Fibroblast of the aortic adventitia (primary cell): Measurements from ENCODE around the gene UNC119B. TPM values are rescaled to one million over a fixed set of nuclear protein-coding genes. Genes with fewer than 3 reads are reported as not detected.

Experiments used
- DNase-seq: peaks from one replicate; pipeline ENCODE4 v3.0.0-alpha.2; 2010; ENCODE audit warnings: low read depth
- H3K4me3 ChIP-seq: 2 replicates; pipeline ENCODE4 v1.5.1; 2011; ENCODE audit warnings: low read depth, mild to moderate bottlenecking, control low read depth, low read length, moderate library complexity
- CTCF ChIP-seq: IDR thresholded peaks from 2 replicates; pipeline ENCODE4 v1.5.1; 2011; ENCODE audit warnings: mild to moderate bottlenecking, low read length, control low read depth, inconsistent platforms; ENCODE audit not compliant: insufficient read depth
- total RNA-seq: library from RNA; depleted of rRNA; stranded (reverse); fragments of >200 nt; gene quantifications from 2 replicates; pipeline ENCODE4 v1.2.3, GENCODE V29; 2012; ENCODE audit warnings: low replicate concordance

UNC119B gene
- total RNA-seq, 1 donor, result 19.8 TPM

- no peak for DNase-seq
- no peak for TF ChIP-seq CTCF
- H3K4me3 ChIP-seq, result no peak overlapping the region
Observed at GRCh38 chr12:120734210-120734609, 24.0 kb downstream of the UNC119B start.

DNA sequence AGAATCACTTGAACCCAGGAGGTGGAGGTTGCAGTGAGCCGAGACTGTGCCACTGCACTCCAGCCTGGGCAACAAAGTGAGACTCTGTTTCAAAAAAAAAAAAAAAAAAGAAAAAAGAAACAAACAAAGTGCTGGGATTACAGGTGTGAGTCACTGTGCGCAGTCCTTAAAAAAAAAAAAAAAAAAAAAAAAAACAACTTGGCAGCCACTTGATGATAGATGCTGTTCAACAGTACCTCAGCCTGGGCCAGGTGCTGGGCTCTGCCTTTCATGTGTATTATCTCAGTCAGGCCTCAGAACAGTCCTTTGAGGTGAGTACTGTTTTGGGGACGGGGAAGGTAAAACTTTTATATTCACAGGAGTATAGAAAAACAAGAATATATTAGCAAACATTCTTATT lies 24.9 kb downstream of the UNC119B start:
- no peak for TF ChIP-seq CTCF
- DNase-seq, result no peak
- H3K4me3 ChIP-seq, result no peak overlapping the region

- no peak for TF ChIP-seq CTCF
- no peak overlapping the region for H3K4me3 ChIP-seq
- no peak for DNase-seq
Observed at GRCh38 chr12:120736404-120737331, 26.4 kb downstream of the UNC119B start.

- no peak for DNase-seq
- H3K4me3 ChIP-seq, result no peak overlapping the region
- TF ChIP-seq CTCF, result peak; percentile 38
Observed at GRCh38 chr12:120737557-120738251, 27.4 kb downstream of the UNC119B start.

GRCh38 chr12:120738252-120739030 lies 28.2 kb downstream of the UNC119B start:
- no peak for TF ChIP-seq CTCF
- DNase-seq, result no peak
- H3K4me3 ChIP-seq, result no peak overlapping the region

DNA sequence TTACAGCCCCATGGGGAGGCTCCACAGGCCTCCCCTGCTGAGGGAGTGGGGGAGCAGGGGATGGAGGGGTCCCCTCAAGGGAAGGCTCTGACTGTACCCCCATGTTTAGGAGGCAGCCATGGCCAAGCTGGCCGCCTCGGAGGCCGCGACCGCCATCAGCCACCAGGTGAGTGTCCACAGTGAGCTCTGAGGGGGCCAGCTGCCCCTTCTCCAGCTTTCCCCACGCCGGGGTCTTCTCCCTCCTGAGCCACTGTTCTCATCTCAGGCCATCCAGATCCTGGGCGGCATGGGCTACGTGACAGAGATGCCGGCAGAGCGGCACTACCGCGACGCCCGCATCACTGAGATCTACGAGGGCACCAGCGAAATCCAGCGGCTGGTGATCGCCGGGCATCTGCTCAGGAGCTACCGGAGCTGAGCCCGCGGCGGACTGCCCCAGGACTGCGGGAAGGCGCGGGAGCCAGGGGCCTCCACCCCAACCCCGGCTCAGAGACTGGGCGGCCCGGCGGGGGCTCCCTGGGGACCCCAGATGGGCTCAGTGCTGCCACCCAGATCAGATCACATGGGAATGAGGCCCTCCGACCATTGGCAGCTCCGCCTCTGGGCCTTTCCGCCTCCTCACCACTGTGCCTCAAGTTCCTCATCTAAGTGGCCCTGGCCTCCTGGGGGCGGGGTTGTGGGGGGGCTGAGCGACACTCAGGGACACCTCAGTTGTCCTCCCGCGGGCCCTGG lies 28.9 kb downstream of the UNC119B start:
- DNase-seq, result no peak
- TF ChIP-seq CTCF, result no peak
- no peak overlapping the region for H3K4me3 ChIP-seq
